Erythroblast (primary cell): ENCODE measurements around the gene POU2AF3.

Source experiments
- GATA1 ChIP-seq: IDR thresholded peaks from 2 replicates; pipeline ENCODE4 v1.6.1; 2011; ENCODE audit warnings: low read depth, mild to moderate bottlenecking, control low read depth, low read length, moderate library complexity
- POLR2A ChIP-seq: IDR thresholded peaks from 2 replicates; pipeline ENCODE4 v1.6.1; 2011; ENCODE audit warnings: mild to moderate bottlenecking, low read length

DNA sequence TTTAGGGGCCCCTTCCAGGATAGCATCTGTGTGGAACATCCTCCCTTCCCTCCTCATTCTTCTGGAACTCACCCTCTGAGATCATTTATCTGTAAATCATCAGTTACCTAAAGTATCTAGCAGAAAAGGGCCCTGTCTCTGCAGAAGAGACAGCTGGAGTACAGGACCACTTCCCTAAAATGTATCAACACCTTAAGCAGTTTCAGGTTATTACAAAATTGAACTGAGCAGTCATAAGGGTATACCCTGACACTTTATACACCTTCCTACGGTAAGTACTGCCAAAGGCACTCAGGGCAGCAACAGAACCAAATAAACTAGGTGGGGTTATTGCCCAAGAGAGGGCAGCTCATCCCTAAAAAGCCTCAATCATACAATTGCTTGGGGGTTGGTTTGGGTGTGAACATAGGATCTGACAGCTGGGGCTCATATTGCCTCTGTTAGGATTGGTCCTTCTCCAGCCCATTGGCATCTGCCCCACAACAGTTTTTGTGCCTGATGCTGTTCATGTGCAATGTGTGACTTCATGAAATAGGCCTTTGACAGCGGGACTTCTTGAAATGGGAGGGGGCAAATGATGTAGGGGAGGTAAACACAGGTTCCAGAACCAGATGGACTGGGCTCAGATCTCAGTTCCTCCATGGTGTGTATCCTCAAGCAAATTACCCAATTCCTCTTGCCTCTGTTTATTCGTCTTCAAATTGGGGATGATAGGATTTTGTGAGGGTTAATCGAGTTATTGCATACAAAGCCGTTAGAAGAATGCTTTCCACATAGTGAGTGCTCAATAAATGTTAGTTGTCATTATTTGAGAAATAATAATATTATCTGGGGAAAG is 2.9 kb downstream of the POU2AF3 start:
- TF ChIP-seq POLR2A (no peak), GATA1 (no peak)
